Tibial nerve (tissue), 3 donors: Measurements from ENCODE around the gene POLR3C.

Experiments
- POLR2A ChIP-seq, 2 donors: fragments of 450-650 bp; IDR thresholded peaks; one replicate each; pipeline ENCODE4 v1.6.1; 2017; ENCODE audit warnings: antibody characterized with exemption in 2 of 2, mild to moderate bottlenecking in 2 of 2, moderate library complexity in 2 of 2
- TF ChIP-seq, protein P1 (sequence below), 5 experiments: fragments of 200-600 bp in 3 of 5; fragments of 450-650 bp in 2 of 5; sonication (generic) in 3 of 5; IDR thresholded peaks; one replicate each; pipeline ENCODE4 v1.5.1; 2016 to 2019; ENCODE audit warnings: antibody characterized with exemption in 5 of 5, mild to moderate bottlenecking in 3 of 5, moderate library complexity in 2 of 5

GRCh38 chr1:145827966-145828365 lies 4.0 kb downstream of the POLR3C start:
- no peak for TF ChIP-seq POLR2A (IDR thresholded peaks at IDR 0.05)
- TF ChIP-seq, protein P1, sequence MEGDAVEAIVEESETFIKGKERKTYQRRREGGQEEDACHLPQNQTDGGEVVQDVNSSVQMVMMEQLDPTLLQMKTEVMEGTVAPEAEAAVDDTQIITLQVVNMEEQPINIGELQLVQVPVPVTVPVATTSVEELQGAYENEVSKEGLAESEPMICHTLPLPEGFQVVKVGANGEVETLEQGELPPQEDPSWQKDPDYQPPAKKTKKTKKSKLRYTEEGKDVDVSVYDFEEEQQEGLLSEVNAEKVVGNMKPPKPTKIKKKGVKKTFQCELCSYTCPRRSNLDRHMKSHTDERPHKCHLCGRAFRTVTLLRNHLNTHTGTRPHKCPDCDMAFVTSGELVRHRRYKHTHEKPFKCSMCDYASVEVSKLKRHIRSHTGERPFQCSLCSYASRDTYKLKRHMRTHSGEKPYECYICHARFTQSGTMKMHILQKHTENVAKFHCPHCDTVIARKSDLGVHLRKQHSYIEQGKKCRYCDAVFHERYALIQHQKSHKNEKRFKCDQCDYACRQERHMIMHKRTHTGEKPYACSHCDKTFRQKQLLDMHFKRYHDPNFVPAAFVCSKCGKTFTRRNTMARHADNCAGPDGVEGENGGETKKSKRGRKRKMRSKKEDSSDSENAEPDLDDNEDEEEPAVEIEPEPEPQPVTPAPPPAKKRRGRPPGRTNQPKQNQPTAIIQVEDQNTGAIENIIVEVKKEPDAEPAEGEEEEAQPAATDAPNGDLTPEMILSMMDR (IDR thresholded peaks at IDR 0.05) = no peak
